ENCODE data around the gene ERMAP.

The ERMAP gene

GRCh38 chr1:42816585-42817439, at the start of gene ERMAP, which contains the start of gene SVBP:
ERMAP (plus strand) TSS chr1:42817122; CDS start chr1:42830449, 13,327 bp downstream.
SVBP (minus strand) TSS chr1:42817397; CDS start chr1:42816544, 853 bp downstream.
- peak; percentile 92 to 93 for DNase-seq

- no peak for DNase-seq
Measured at GRCh38 chr1:42767510-42768000, 49.4 kb upstream of the ERMAP start.

GRCh38 chr1:42768172-42768571, 48.8 kb upstream of the ERMAP start:
- DNase-seq: no peak

- DNase-seq: no peak
Measured at GRCh38 chr1:42769811-42770210, 47.1 kb upstream of the ERMAP start.

GRCh38 chr1:42773420-42773819, 43.5 kb upstream of the ERMAP start:
- DNase-seq: no peak

GRCh38 chr1:42774928-42775526, 41.9 kb upstream of the ERMAP start:
- DNase-seq: no peak

- DNase-seq: no peak
Measured at GRCh38 chr1:42776502-42776901, 40.4 kb upstream of the ERMAP start.

GRCh38 chr1:42777852-42778251, 39.1 kb upstream of the ERMAP start:
- peak in 1 of 2 donors; percentile 39 for DNase-seq

- DNase-seq: no peak
Measured at GRCh38 chr1:42779725-42780124, 37.2 kb upstream of the ERMAP start.

- no peak for DNase-seq
Measured at GRCh38 chr1:42780176-42780575, 36.7 kb upstream of the ERMAP start.

GRCh38 chr1:42783092-42783491, 33.8 kb upstream of the ERMAP start:
- no peak for DNase-seq

- no peak for DNase-seq
Measured at GRCh38 chr1:42784547-42784945, 32.4 kb upstream of the ERMAP start.

GRCh38 chr1:42784946-42785693, 31.8 kb upstream of the ERMAP start, which contains the start of gene TMEM269:
TMEM269 (plus strand) TSS chr1:42784991; CDS start chr1:42789894, 4,903 bp downstream.
- DNase-seq: peak; percentile 26 to 33

GRCh38 chr1:42786097-42786496, 30.8 kb upstream of the ERMAP start:
- DNase-seq: no peak

- no peak for DNase-seq
Measured at GRCh38 chr1:42788021-42788420, 28.9 kb upstream of the ERMAP start.

GRCh38 chr1:42793824-42794223, 23.1 kb upstream of the ERMAP start:
- no peak for DNase-seq

GRCh38 chr1:42797414-42797813, 19.5 kb upstream of the ERMAP start:
- DNase-seq: no peak

- DNase-seq: no peak
Measured at GRCh38 chr1:42797979-42798378, 18.9 kb upstream of the ERMAP start.

GRCh38 chr1:42801832-42802473, 15.0 kb upstream of the ERMAP start:
- DNase-seq: no peak

- DNase-seq: no peak
Measured at GRCh38 chr1:42806171-42806570, 10.8 kb upstream of the ERMAP start.

GRCh38 chr1:42806593-42806992, 10.3 kb upstream of the ERMAP start:
- DNase-seq: no peak

GRCh38 chr1:42807056-42807668, 9.8 kb upstream of the ERMAP start:
- DNase-seq: no peak

Data from CD4-positive, alpha-beta T cell treated with Interleukin-1 beta for 1 hour (primary cell).